GM10266 (cell line): Measurements from ENCODE around the gene WDR45B.

Experiments
- DNase-seq: peaks from one replicate; pipeline ENCODE4 v3.0.0; 2012; ENCODE audit errors: extremely low spot score
- TF ChIP-seq, protein P1 (sequence below): IDR thresholded peaks from 2 replicates; pipeline ENCODE4 v1.5.1; 2012; ENCODE audit warnings: mild to moderate bottlenecking, low read depth; ENCODE audit not compliant: control insufficient read depth, insufficient read depth; ENCODE audit errors: missing control alignments

WDR45B gene

DNA sequence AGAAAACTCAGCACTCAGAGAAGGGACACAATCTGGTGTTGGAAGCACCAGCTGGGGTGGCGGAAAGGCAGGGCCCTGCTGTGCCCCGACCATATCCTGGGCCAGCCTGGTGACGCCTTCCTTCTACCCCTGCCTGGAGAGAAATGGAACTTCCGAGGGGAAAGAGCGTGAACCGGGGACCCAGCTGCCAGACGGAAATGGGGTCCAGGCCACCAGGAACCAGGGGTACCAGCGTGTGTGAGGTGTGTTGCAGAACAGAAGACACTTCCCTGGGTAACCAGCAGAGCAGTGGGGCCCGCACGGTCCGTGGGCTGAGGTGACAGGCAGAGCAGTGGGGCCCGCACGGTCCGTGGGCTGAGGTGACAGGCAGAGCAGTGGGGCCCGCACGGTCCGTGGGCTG, 43.5 kb upstream of the WDR45B start:
- TF ChIP-seq, protein P1, sequence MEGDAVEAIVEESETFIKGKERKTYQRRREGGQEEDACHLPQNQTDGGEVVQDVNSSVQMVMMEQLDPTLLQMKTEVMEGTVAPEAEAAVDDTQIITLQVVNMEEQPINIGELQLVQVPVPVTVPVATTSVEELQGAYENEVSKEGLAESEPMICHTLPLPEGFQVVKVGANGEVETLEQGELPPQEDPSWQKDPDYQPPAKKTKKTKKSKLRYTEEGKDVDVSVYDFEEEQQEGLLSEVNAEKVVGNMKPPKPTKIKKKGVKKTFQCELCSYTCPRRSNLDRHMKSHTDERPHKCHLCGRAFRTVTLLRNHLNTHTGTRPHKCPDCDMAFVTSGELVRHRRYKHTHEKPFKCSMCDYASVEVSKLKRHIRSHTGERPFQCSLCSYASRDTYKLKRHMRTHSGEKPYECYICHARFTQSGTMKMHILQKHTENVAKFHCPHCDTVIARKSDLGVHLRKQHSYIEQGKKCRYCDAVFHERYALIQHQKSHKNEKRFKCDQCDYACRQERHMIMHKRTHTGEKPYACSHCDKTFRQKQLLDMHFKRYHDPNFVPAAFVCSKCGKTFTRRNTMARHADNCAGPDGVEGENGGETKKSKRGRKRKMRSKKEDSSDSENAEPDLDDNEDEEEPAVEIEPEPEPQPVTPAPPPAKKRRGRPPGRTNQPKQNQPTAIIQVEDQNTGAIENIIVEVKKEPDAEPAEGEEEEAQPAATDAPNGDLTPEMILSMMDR, result no peak
- DNase-seq, result no peak

GRCh38 chr17:82690786-82691489, 42.7 kb upstream of the WDR45B start:
- TF ChIP-seq, protein P1, result no peak
- no peak for DNase-seq

GRCh38 chr17:82689077-82689476, 40.8 kb upstream of the WDR45B start:
- TF ChIP-seq, protein P1, result no peak
- no peak for DNase-seq

GRCh38 chr17:82687871-82688270, 39.6 kb upstream of the WDR45B start:
- no peak for DNase-seq
- TF ChIP-seq, protein P1, result no peak

DNA sequence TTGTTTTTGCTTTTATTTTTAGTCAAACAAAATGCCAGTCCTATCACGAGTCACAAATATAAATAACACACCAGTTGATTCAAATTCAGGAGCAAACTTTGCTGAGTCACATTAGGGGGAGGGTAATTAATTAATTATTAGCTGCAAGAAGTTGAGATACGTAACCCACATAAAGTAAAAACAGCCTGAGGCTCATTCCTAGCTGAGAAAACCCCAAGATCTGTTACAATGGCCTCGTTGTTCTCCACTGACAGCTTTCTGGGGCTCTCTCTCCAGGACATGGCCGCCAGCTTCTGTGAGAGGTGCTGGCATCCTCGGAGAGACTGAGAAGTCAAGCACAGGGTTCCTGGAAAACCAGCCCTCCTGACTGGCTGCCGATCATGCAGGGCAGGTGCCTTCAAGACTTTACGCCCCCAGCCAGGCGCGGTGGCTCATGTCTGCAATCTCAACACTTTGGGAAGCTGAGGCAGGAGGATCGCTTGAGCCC, 39.2 kb upstream of the WDR45B start:
- TF ChIP-seq, protein P1, result no peak
- DNase-seq, result no peak

GRCh38 chr17:82686366-82687324, 38.4 kb upstream of the WDR45B start:
- DNase-seq, result no peak
- TF ChIP-seq, protein P1, result no peak
